ENCODE data around the gene PLK5.
"Not testable (repeated sequence)": the region's sequence is repeated elsewhere in the genome, so short reads cannot be mapped to it uniquely, and the experiment has no call there.

PLK5 gene, protein sequence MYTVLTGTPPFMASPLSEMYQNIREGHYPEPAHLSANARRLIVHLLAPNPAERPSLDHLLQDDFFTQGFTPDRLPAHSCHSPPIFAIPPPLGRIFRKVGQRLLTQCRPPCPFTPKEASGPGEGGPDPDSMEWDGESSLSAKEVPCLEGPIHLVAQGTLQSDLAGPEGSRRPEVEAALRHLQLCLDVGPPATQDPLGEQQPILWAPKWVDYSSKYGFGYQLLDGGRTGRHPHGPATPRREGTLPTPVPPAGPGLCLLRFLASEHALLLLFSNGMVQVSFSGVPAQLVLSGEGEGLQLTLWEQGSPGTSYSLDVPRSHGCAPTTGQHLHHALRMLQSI

DNA sequence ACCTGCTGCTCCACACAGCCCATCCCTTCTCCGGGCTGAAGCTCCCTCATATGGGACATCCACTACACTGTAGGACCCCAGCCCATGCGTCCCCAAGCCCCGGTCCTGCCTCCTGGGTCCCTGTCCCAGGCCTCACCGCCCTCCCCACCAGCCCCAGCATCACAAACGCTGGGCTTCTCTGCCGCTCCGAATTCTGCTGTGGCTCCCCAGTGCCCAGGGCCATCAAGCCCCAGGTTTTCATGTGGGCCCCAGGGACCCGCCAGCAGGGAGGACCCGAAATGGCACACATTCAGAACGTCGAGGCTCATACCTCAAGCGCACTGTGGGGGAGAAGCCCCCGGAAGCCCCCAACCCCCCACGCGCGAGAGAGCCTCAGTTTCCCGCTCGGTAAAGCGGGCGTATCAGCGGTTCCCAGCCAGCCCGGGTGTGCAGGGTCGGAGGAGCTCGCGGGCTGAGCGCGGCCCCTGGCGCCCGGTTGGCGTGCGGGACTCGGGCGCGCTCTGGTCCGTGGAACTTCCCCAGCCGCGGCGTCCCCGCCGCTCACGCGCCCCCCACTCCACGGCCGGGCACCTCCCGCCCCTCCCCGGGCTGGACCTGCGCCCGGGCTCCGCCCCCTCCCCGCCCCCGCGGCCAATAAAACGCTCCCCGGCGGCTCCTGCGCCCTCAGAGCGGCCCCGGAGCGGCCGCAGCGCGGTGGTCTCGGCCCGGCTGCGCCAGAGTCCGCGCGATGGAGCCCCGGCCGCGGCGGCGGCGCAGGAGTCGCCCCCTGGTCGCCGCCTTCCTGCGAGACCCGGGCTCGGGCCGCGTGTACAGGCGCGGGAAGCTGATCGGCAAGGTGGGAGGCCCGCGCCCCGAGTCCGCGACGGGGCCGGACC lies at the start of gene PLK5:
TSS of gene PLK5 (plus strand) at position 666 of the 875 bp plus-strand sequence. CDS start 2,920 bp downstream, outside the sequence.
- DNase-seq (ENCODE audit: low spot score), result no peak

DNA sequence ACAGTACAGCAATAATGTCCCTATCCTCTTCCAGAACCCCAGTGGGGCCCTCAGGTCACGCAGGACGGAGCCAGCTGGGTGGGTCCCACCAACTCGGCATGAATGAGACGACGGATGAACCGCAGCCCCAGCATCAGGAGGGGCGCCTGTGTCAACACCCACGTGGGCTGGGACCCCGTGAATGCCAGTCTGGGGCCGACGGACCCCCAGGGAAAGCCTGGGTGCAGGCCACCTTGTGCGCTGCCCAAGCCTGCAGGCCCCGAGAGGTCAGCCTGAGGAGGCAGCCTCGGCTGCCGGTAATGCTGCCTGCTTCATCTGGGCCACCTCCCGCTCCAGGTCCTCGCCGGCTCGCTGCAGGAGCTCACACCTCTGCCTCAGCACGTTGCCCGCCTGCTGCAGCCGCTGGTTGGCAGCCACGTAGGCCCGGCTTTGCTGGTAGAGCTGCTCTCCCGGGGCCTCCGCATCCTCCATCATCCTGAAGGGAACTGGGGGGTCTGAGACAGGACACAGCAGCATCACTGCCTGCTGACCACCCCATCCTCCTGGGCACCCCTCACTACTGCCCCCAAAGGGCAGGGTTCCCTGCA lies 49.0 kb upstream of the PLK5 start:
- no peak for DNase-seq (ENCODE audit: low spot score)

DNA sequence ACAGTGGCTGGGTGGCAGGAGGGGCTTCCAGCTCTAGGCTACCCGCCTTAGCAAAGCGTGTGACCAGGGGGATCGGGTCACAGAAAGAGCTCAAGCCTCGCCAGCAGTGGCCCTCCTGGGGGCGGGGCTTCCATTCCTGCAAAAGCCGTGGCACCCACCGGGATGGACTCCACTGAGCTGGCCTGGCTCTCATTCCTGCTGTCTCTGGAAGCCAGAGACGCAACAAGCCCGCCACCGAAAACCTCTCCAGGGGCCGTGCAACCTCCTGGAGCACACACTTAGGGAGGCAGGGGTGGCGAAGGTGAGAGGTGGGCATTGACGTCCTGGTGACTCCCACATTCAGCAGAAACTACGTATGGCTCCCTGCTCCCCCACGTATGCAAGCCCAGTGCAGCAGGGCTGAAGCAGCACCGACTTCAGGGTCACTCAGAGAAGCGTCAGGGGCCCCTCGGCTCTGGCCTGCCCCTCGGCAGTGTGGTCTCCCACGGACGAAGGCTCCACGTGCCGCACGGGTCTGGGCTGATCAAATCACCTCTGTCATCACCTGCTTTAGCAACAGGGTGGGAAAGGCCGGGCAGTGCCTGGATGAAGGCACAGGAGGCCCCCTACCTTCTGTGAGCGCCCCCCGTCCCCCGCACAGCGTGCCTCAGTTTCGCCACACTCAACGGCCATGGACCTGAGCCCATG lies 48.0 kb upstream of the PLK5 start:
- DNase-seq (ENCODE audit: low spot score), result no peak

DNA sequence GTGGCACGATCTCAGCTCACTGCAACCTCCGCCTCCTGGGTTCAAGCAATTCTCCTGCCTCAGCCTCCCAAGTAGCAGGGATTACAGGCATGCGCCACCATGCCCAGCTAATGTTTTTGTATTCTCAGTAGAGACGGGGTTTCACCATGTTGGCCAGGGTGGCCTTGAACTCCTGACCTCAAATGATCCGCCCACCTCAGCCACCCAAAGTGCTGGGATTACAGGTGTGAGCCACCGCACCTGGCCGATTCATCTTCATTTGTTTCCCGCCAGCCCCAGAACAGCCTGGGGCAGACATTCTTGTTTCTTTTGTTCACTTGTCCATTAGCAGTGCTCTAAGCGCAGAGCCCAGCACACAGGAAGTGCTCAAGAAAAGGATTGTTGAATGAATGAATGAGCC lies 46.8 kb upstream of the PLK5 start:
- DNase-seq (ENCODE audit: low spot score), result not testable (repeated sequence)

DNA sequence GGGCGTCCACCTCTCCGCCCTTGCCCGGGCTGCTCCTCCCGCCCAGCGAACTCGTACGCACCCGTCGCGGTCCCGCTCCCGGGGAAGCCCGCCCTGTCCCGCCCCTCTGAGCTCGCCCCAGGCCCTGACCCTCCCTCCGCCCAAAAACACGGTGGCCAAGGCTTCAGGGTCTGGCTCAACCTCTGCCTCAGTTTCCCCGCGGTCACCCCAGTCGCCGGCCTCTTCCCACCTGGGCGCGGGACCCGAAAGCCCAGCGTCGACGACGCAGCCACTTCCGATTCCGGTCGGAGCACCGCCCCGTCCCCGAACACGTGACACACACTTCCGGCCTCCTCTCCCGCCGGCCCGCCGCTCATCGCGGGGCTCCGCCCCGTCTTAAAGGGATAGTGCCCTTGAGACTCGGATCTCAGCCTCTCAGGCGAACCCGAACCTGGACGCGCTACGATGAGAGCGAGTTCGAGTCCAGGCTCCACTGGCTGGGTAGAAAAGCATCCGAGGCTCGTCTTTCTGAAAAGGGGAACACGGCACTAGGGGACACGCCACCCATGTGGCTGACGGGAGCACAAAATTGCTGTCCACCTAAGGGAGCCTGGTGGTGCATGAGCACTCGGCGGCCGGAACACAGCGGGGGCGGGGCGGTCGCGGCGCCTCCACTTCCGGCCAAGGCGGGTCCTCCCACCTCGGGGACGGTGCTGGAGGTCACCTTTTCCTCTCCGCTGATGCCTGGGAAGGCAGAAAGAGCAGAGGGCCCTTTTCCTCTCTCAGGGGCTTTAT lies 44.8 kb upstream of the PLK5 start, which contains the start of gene C19orf25:
TSS of gene C19orf25 (minus strand) at position 282 of the 774 bp plus-strand sequence. CDS start 312 bp downstream, outside the sequence.
- peak; percentile 93 for DNase-seq (ENCODE audit: low spot score)

DNA sequence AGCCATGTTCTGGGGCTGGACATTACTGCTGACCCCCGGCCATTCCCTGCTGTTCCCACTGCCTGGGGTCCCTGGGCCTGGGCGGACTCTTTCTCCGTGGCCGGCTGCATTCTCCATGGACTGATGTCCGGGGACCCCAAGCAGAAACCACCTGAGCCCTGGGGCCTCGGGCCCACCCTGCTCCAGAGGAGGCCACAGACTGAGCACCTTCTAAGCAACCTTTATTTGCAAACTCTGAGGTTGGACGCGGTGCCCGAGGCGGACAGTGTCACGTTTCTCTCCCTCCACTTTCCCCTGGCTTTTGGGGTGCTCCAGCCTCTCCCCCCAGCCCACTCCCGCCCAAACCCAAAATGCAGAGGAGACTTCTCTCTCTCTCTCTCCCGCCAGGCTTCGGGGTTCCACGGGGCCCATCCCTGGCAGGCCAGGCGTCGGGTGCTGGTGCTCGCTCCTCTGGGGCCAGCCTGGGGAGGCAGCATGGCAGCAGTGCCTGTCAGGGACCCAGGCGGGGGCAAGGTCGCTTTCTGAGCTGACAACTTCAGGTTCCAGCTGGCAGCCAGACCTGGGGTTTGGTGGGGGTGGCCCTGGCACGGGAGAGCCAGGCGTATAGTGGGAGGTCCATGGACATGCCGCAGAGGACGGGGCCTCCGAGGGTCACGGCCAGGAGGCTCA lies 42.5 kb upstream of the PLK5 start:
- no peak for DNase-seq (ENCODE audit: low spot score)

DNA sequence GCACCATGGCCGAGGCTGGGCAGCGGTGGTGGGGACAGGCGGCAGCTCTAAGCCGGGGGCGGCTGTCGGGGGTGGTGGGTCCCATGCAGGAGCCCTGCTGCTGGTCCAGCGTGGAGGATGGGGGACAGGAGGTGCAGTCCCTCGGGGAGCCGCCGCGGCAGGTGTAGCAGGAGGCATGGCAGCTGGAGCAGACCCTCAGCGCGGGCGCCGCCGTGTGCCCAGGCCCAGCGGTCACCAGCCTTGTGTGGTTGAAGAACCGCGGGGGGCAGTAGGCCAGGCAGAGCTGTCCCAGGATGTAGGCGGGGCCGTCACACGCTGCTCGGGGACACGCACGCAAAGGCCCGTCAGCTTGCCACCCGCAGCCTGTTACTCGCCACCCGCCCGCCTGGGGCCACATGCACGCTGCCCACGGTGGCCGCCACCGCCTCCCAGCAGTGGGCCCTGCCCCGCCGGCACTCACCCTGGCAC lies 42.0 kb upstream of the PLK5 start:
- no peak for DNase-seq (ENCODE audit: low spot score)

DNA sequence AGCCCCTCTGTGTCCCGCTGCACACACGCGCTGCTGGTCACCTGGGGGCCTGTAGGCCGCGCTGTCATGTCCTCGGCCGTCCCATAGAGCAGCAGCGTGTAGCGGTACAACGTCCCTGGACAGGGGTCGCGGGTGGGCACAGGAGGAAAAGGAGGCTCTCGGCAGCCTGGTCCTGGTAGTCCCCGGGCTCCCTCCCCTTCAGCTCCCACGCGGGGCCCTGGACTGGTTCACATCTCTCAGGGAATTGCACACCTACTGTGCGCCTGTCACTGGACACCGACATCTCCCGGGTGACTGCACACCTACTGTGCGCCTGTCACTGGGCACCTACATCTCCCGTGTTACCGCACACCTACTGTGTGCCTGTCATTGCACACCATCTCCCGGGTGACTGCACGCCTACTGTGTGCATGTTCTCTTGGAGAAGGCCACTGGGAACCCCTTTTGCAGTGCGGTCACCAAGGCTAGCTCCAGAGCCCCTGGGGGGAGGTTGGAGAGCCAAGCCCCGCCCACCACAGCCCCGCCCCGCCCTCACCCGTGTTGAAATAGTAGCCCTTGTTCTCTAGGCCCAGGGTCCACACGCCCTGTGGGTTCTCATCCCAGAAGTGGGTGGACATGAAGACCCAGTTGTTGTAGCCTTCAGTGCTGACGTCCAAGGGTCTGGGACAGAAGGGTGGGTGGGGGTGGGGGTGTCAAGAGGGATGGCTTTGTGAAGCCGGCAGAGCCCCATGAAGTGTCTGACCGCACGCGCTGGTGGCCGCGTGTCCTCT lies 41.3 kb upstream of the PLK5 start:
- no peak for DNase-seq (ENCODE audit: low spot score)

DNA sequence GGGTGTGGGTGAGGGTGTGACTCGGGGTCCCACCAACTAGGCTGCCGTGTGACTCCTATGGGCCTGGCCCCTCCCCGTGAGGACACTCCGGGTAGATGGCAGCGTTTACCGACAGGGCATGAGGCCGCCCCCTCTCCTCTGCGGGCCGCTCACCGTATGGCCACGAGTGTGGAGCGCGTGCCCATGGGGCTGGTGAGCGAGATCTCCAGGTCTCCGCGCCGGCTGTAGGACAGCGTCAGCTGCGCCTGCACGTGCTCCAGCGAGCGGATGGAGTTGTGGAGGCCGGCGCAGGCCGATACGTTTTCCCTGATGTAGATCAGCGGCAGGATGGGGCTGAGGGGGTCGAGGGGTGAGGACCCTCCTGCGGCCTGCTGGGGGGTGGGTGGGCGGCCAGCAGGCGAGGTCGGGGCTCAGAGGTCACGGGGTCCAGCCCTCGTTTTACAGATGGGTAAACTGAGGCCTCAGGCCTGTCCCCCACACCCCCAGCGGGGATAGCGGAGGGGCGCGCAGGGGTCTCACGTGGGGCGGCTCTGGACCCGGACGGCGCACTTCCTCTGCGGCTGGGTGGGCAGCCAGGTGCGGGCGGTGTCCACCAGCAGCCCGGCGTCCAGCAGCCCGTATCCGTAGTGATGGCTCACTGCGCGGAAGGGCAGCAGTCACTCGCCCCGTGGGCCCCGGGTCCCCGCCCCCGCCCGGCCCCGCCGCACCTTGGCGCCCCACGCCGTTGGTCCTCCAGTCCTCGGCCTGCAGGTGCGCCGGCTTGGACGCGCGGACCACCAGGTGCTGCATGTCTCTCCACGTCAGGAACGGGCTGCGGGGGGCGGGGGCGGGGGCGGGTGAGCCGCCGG lies 40.5 kb upstream of the PLK5 start:
- DNase-seq (ENCODE audit: low spot score), result no peak

DNA sequence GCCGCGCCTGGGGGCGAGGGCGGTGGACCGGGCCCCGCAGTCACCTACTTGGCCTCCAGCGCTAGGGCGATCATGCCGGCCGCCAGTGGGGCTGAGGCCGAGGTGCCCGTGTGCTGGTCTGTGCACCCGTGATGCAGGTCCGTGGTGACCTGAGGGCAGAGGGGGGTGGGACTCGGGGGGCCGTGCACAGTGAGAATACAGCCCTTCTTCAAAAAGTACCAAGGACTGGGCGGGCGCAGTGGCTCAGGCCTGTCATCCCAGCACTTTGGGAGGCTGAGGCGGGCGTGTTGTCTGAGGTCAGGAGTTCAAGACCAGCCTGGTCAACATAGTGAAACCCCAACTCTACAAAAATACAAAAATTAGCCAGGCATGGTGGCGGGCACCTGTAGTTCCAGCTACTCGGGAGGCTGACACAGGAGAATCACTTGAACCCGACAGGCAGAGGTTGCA lies 39.9 kb upstream of the PLK5 start:
- DNase-seq (ENCODE audit: low spot score), result no peak

DNA sequence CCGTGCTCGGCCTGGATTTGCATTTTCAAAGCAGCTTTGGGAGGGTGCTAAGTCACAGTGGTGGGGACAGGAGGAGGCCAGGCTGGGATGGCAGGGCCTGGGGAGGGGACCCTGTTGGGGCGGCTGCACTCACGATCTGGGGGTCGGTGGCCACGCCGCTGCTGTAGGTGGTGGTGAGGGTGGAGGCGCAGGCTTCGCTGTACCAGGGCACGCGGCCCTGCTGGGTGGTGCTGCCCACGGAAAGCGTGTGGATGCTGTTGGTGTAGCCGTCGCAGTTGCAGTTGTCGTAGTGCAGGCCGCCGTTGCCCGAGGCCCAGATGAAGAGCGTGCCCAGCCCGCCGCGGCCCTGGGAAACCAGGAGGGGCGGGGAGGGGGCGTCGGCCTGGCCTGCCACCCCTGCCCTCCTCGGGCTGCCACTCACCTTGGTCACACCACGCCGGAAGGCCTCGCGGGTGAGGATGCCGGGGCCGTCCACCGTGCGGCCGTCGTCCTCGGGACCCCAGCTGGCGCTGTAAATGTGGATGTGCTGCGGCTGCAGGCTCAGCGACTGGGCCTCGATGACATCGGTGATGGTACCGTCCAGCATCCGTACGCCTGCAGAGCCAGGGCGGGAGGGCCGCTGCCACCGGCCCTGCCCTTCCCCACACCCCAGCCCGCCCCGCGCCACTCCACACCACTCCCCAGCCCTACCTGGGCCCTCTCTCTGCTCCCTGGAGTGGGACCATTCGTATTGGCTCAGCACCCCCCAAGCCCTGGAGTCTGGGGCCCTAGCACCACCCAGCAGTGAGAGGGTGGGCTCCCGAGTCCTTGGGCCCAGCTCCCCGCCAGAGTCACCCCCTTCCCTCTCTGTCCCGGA lies 36.9 kb upstream of the PLK5 start:
- DNase-seq (ENCODE audit: low spot score), result no peak

DNA sequence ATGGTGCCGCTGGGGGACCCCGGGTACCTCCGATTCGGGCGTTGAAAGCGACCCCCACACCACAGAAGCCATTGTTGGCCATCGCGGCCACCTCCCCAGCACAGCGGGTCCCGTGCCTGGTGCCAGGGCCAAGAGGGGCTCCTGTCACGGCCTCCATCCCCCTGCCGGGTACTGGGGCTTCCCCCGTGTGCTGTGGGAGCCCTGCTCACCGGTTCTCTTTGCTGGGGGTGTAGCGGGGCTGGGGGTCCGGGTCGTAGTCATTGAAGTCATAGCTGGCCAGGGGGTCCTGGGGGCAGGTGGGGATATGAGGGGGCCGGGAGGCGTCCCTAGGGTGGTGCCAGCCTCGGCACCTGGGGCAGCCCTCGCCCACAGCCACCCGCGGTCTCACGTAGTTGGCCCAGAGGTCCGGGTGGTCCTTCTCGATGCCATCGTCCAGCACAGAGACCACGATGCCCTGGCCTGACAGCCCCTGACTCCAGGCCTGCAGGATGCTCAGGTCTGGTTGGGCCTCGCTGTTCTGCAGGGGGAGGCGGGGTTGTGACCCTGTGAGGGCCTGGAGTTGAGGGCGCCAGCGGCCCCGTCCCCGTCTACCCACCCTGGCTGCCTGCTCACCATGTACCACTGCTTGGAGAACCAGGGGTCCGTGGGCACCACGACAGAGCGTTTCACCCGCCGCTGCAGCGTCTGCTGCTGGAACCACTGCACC lies 36.1 kb upstream of the PLK5 start:
- no peak for DNase-seq (ENCODE audit: low spot score)

DNA sequence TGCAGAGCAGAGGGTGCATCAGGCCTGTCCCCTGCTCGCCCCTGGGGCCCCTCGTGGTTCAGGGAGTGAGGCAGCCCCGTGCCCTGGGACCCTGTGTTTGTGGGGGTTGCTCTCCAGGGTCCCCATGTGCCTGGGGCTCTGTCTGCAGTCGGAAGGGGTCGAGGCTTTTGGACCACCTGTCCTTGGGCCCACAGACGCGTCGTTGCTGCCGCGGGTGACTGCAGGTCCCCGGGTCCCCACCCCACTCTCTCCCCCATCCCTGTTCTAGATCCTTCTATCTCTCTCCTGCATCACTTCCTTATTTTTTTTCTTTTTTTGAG lies 35.6 kb upstream of the PLK5 start:
- DNase-seq (ENCODE audit: low spot score), result no peak

DNA sequence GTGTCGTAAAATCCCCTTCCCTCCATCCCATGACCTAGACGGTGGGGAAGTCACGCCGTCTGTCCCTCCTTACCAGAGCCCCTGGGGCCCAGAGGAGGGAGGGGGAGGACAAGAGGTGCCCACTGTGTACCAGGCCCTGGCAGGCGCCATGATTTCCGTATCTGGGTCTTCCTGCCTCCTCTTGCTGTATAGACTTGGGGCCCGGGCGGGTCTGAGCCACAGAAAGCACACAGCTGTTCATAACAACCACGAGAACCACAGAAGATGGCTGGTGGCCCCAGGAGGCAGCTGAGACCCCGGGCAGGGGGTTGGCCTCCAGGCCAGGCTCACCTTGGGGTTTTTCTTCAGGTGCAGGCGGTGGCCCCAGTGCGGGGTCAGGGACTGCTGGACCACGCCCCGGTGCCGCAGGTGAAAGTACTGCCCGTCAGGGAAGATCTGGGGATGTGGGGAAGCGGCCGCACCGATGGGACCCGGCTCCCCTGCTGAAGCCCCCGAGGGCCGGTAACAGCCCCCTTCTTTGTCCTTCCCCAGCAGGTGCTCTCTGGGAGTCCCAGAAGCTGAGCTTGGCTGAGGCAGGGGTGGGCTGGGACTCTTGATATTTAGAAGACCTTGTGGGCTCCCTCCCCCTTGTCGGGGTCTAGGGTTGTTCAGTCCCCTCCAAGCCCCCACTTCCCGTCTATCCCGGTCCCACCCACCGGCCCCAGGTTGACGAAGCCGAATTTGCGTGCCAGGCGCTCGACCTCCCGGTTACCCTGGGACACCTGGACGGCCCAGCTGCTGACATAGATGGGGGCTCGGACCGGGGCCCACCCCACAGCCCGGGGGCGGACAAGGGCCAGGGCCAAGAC lies 34.2 kb upstream of the PLK5 start:
- no peak for DNase-seq (ENCODE audit: low spot score)

DNA sequence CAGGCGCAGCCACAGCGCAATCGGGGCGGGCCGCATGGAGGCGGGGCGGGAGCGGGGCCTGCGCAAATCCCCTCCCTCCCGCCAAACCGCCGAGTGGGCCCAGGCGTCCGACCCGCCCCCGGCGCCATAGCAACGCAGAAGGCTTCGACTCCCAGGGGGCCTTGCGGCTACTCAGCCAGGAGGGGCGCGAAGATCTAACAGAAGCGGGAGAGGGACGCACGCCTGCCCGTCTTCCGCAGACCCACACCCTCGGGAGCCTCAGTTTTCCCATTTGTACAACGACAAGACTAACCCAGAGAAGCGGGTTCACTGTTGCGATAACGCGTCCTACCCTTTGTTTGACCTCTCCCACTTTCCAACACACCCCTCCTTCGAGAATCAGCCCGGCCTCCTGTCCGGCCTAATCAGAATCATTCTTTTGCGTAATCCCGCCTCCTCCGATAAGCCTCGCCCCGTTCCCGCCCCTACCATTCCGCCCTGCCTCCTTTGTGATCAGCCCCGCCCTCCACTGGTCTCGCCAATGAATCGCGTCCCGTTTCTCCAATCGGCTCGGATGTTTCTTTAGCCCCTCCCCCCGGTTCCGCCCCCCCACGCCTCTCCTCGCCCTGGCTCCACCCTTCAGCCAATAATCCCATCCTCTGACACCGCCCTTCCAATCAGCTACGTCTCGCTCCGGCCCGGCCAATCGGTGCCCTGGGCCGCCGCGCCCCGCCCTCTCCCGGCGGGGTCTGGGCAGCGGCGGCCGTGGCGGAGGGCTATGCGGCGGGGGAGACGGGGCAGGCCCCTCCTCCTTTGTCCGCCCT lies 33.4 kb upstream of the PLK5 start, which contains the start of gene PCSK4:
TSS of gene PCSK4 (minus strand) at position 40 of the 803 bp plus-strand sequence. CDS start at position 36, 4 bp downstream.
- peak; percentile 91 for DNase-seq (ENCODE audit: low spot score)

All from HuH-7 (cell line).